Measurements from ENCODE around the gene OR5H14.
"Not testable (repeated sequence)": the region's sequence is repeated elsewhere in the genome, so short reads cannot be mapped to it uniquely, and the experiment has no call there.

GRCh38 chr3:98137826-98138557, 9.3 kb upstream of the OR5H14 start:
- TF ChIP-seq POLR2A, POLR2AphosphoS5 (IDR thresholded peaks at IDR 0.05; ENCODE audit: low read depth, low read length): not testable (repeated sequence)

All from GM12892 (cell line).